Measurements from ENCODE around the gene TMEM14C. TPM values are rescaled to one million over a fixed set of nuclear protein-coding genes. Genes with fewer than 3 reads are reported as not detected.

Gene TMEM14C
- total and polyA plus RNA-seq, 11 donors: 94.5 to 179 (median 116) TPM

GRCh38 chr6:10725716-10726115 is 2.8 kb downstream of the TMEM14C start:
- Histone ChIP-seq H3K27me3 (no peaks in the 10 kb centered on the region), H3K4me1 (peaks cover 0 to 55% (median 38%) of the 10 kb centered on the region in 12 donors), H3K36me3 (peaks cover 0 to 56% (median 41%) of the 10 kb centered on the region in 9 donors), H3K4me3 (no peak overlapping the region), H3K27ac (peak overlapping the region in 1 of 12 donors; percentile 33), H3K9me3 (no peaks in the 10 kb centered on the region)
- ATAC-seq (no peak), DNase-seq (no peak)
- 65 to 76% (median 70%) methylated on average over 9 of the region's 9 CpGs for WGBS, 4 donors
- TF ChIP-seq POLR2A (IDR thresholded peaks at IDR 0.05) (no peak), CTCF (IDR thresholded peaks at IDR 0.05) (no peak)
- intact Hi-C loops (cut with DNase I): loop anchor here in 1 of 10 donors (2.0 kb wide), 1 partner anchor 31 kb away; the partner anchor contains the start of genes C6orf52 and PAK1IP1

GRCh38 chr6:10730254-10730653 is 7.4 kb downstream of the TMEM14C start:
- TF ChIP-seq CTCF (IDR thresholded peaks at IDR 0.05) (no peak), POLR2A (IDR thresholded peaks at IDR 0.05) (no peak)
- Histone ChIP-seq H3K9me3 (no peaks in the 10 kb centered on the region), H3K27me3 (no peaks in the 10 kb centered on the region), H3K4me1 (peaks cover 0 to 26% (median 10%) of the 10 kb centered on the region in 12 donors), H3K4me3 (no peak overlapping the region), H3K27ac (no peak overlapping the region), H3K36me3 (peaks cover 0 to 88% (median 69%) of the 10 kb centered on the region in 9 donors)
- 65 to 67% (median 66%) methylated on average over 3 of the region's 3 CpGs for WGBS, 4 donors
- intact Hi-C loops (cut with DNase I): no loop called here
- ATAC-seq: peak in 3 of 4 donors; percentile 24 to 54 (median 29)
- DNase-seq: no peak

GRCh38 chr6:10733151-10733715 is 10.4 kb downstream of the TMEM14C start:
- H3K4me1 ChIP-seq: peaks cover 0 to 11% (median 6%) of the 10 kb centered on the region in 12 donors
- ATAC-seq (no peak), DNase-seq (no peak)
- peaks cover 0 to 60% (median 52%) of the 10 kb centered on the region in 9 donors for H3K36me3 ChIP-seq
- intact Hi-C loops (cut with DNase I): no loop called here
- TF ChIP-seq CTCF (IDR thresholded peaks at IDR 0.05) (no peak), POLR2A (IDR thresholded peaks at IDR 0.05) (no peak)
- H3K27me3 ChIP-seq: no peaks in the 10 kb centered on the region
- no peaks in the 10 kb centered on the region for H3K9me3 ChIP-seq
- H3K27ac ChIP-seq: no peak overlapping the region
- WGBS, 4 donors: 89 to 91% (median 90%) methylated on average over 17 of the region's 17 CpGs
- no peak overlapping the region for H3K4me3 ChIP-seq

- intact Hi-C loops (cut with DNase I): no loop called here
- DNase-seq: no peak
- WGBS, 4 donors: 93 to 98% (median 95%) methylated on average over 3 of the region's 3 CpGs
- Histone ChIP-seq H3K4me1 (peaks cover 0 to 11% (median 6%) of the 10 kb centered on the region in 12 donors), H3K4me3 (no peak overlapping the region), H3K27ac (no peak overlapping the region), H3K27me3 (no peaks in the 10 kb centered on the region), H3K36me3 (peaks cover 0 to 55% (median 46%) of the 10 kb centered on the region in 9 donors), H3K9me3 (no peaks in the 10 kb centered on the region)
- TF ChIP-seq CTCF (IDR thresholded peaks at IDR 0.05): no peak
- TF ChIP-seq POLR2A (IDR thresholded peaks at IDR 0.05): no peak
- no peak for ATAC-seq
Measured at GRCh38 chr6:10733863-10734262, 11.0 kb downstream of the TMEM14C start.

Data from heart left ventricle (tissue), 16 donors.